Subcutaneous adipose tissue (tissue), 4 donors: ENCODE results near the gene MRPS18A. TPM values are rescaled to one million over a fixed set of nuclear protein-coding genes. Genes with fewer than 3 reads are reported as not detected.

ENCODE experiments used
- total RNA-seq, 4 donors: library from RNA; depleted of rRNA; stranded (reverse); fragments of >200 nt; gene quantifications; one replicate each; pipeline ENCODE4 v1.1.0, GENCODE V29; 2016
- TF ChIP-seq, protein P1 (sequence below): fragments of 450-650 bp; IDR thresholded peaks from one replicate; pipeline ENCODE4 v1.5.1; 2016; ENCODE audit warnings: low read depth, mild to moderate bottlenecking, control low read depth, antibody characterized with exemption, moderate library complexity

Gene MRPS18A
- total RNA-seq, 4 donors from 2014 or later = 28.5 to 31.3 (median 30.4) TPM

DNA sequence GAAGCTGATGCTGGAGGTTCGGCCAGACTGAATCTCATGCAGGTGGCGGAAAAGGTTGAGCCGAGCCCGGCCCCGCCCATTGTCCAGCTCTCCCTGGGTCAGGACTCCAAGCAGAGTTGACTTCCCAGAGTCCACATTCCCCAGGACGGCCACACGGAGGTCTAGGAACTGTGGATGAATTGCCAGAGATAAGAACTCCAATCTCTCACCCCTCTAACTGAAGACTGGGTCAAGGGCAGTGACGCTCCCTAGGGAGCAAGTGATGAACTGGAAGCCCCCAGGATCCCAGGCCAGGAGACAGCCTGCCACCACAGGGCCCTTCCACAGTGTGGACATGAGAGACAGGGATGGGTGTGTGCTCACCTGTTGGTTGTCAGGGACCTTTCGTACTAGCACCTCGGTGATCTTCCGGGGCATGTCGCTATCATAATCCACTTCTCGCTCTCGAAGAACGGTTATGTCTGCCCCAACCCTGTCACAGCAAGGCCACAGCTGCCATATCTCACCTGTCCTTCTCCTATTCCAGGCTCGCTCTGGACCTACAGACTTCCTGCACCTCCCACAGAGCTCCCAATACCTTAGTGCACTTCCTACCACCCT, 62.1 kb downstream of the MRPS18A start:
- TF ChIP-seq, protein P1, sequence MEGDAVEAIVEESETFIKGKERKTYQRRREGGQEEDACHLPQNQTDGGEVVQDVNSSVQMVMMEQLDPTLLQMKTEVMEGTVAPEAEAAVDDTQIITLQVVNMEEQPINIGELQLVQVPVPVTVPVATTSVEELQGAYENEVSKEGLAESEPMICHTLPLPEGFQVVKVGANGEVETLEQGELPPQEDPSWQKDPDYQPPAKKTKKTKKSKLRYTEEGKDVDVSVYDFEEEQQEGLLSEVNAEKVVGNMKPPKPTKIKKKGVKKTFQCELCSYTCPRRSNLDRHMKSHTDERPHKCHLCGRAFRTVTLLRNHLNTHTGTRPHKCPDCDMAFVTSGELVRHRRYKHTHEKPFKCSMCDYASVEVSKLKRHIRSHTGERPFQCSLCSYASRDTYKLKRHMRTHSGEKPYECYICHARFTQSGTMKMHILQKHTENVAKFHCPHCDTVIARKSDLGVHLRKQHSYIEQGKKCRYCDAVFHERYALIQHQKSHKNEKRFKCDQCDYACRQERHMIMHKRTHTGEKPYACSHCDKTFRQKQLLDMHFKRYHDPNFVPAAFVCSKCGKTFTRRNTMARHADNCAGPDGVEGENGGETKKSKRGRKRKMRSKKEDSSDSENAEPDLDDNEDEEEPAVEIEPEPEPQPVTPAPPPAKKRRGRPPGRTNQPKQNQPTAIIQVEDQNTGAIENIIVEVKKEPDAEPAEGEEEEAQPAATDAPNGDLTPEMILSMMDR = no peak

DNA sequence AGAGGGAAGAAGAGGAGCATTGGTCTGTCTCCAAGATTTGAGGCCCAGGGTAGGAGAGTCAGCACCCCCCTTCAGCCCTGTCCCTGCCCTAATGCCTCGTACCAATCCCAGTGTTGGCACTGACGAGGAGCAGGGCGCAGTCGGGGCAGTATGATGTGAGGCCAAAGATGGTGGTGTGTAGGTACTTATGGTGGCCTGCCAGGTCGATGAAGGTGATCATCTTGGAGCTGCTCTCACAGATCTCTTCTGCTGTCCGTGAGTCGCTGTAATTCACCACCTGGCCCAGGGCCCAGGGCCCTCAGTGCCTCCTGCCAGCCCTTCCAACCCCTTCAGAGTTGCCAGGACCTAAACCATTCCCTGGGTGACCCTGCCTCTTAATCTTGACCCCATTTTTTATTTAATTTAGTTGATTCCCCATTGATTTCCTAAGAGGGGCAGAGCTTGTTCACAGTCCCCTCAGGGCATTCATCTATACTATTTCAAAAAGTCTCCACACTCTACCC, 62.8 kb downstream of the MRPS18A start:
- TF ChIP-seq, protein P1 = no peak

DNA sequence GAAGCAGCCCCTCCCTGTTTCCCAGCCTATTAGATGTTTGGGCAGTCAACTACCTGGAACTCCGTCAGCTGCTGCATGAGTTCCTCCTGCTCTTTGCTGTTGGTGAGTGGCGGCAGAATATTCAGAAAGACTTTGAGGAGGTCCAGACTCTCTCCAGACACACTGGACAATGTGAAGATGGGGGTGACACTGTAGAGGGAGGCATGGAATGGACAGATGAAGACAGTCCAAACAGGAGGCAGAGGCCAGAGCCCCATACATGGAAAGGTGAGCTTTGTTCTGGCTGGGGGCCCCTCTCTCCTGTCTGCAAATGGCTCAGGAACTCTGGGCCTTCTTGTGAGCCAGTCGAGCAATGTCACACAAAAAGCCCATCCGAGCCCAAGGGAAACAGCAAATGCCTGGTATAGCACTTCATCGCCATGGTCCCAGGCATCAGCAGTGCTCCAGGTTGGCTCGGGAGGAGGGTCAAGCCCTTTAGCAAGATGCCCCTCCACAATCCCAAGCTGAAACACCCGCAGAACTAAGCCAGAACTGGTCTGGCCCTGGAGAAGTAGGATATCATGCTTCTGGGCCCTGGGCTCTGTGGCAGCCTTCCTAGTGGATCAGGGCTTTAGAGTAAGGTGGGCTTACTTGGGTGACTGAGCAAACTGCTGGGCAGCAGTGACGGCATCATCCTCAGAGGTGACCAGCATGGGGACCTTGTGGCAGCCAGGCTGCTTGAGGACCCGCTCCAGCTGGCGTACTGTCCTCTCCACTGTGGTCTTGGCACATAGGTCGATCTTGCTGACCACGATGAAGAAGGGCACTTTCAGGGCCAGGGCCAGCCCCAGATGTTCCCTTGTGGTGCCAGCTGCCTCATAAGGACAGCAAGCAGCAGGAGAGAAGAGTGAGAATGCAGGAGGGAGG, 63.5 kb downstream of the MRPS18A start:
- TF ChIP-seq, protein P1 = no peak

DNA sequence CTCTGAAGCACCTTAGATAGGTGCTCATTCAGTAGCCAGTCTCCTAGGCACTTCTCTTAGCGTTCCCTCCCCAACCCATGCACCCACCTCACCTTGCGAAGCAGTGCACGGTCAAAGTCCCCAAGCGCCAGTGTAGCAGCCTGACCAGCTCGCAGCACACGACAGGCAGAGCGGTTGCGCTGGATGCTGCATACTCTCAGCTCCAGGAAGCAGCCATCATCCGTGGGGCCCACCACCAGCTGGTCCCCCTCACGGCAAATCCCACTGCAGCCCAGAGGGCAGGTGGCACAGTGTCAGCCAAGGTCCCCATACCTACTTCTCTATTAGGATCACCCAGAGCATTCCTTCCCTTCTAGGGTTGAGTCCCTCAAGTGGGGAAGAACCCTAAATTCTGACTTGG, 65.0 kb downstream of the MRPS18A start:
- TF ChIP-seq, protein P1 = no peak

DNA sequence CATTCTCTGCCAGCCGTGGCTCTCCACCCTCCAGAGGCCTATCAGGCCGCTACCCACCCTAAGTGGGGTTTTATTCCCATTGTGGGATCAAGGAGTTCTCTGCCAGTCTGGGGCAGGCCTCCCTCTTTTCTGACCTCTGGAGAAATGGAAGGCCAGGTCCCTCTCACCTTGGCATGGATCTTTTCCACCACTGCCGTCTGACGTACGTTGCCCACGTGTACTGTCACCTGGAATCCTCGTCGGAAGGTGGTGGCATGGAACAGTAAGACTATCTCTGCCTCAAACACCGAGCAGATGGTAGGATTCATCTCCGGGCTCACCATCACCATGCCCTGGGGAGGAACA, 65.8 kb downstream of the MRPS18A start:
- TF ChIP-seq, protein P1 = no peak

Other genes starting within 250 kb of the MRPS18A start
- not detected for gene DLK2, start 232.2 kb downstream of the MRPS18A start, total RNA-seq
- gene TJAP1, start 210.2 kb downstream of the MRPS18A start, total RNA-seq = 10 to 100 TPM; 13.4 to 29.6 (median 16.3) TPM
- under 1 TPM in 2 of 4 donors, not detected in 2; 0.33 to 0.57 TPM for gene LRRC73, start 177.4 kb downstream of the MRPS18A start, total RNA-seq
- 100 to 1,000 TPM in 1 of 4 donors, 10 to 100 TPM in 3; 64.1 to 135 (median 83.7) TPM for gene YIPF3, start 170.9 kb downstream of the MRPS18A start, total RNA-seq
- gene POLR1C, start 170.7 kb downstream of the MRPS18A start, total RNA-seq = 10 to 100 TPM; 12.4 to 19.6 (median 14.6) TPM
- 10 to 100 TPM; 14.5 to 36.5 (median 16.0) TPM for gene XPO5, start 111.8 kb downstream of the MRPS18A start, total RNA-seq
- 10 to 100 TPM in 1 of 4 donors, 1 to 10 TPM in 3; 4.6 to 16.3 (median 7.4) TPM for gene POLH, start 111.6 kb downstream of the MRPS18A start, total RNA-seq
- 10 to 100 TPM; 36.4 to 54.6 (median 46.0) TPM for gene GTPBP2, start 58.5 kb downstream of the MRPS18A start, total RNA-seq
- gene MAD2L1BP, start 52.0 kb downstream of the MRPS18A start, total RNA-seq = 10 to 100 TPM; 15.6 to 37.2 (median 26.6) TPM
- gene RSPH9, start 42.8 kb downstream of the MRPS18A start, total RNA-seq = under 1 TPM in 2 of 4 donors, not detected in 2; 0.19 to 0.49 TPM
- 100 to 1,000 TPM; 195 to 909 (median 398) TPM for gene VEGFA, start 82.4 kb upstream of the MRPS18A start, total RNA-seq